ENCODE data around the gene DAAM2.

DNA sequence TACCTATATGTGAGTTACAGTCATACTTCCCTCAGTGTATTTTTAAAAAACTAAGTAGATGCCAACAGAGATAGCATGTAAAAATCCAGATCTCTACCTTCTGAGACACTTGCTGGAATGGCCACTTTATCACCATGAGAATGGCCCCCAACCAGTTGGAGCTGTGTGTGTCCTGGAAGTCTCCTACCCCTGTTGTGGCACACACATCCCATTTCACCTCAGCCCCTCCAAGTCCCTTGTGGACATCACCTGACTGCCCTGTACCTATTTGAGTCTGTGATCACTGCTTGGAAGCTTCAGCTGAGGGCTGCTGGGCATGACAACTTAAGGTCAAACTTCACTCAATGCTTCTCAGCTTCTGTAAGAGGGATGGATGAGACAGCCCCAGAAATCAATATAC lies 118.0 kb downstream of the DAAM2 start:
- TF ChIP-seq CTCF (IDR thresholded peaks at IDR 0.05) (no peak), POLR2A (IDR thresholded peaks at IDR 0.05) (no peak), POLR2AphosphoS5 (IDR thresholded peaks at IDR 0.05) (no peak)

Data from stomach (tissue), 4 donors.